OCI-LY1 (cell line): ENCODE data around the gene GP1BB.

Source experiments
- EZH2 ChIP-seq: fragments of 200-600 bp; sonication (generic), shearing (Covaris generic); IDR thresholded peaks from 2 replicates; pipeline ENCODE4 v1.8.0; 2017; ENCODE audit warnings: borderline replicate concordance, mixed run types, mild to moderate bottlenecking, antibody characterized with exemption, low read length, moderate library complexity, mixed read lengths
- TF ChIP-seq, protein P1 (sequence below): fragments of 200-600 bp; sonication (generic), shearing (Covaris generic); IDR thresholded peaks from 2 replicates; pipeline ENCODE4 v1.5.1; 2017; ENCODE audit warnings: mild to moderate bottlenecking, antibody characterized with exemption, low read length, moderate library complexity, mixed read lengths

DNA sequence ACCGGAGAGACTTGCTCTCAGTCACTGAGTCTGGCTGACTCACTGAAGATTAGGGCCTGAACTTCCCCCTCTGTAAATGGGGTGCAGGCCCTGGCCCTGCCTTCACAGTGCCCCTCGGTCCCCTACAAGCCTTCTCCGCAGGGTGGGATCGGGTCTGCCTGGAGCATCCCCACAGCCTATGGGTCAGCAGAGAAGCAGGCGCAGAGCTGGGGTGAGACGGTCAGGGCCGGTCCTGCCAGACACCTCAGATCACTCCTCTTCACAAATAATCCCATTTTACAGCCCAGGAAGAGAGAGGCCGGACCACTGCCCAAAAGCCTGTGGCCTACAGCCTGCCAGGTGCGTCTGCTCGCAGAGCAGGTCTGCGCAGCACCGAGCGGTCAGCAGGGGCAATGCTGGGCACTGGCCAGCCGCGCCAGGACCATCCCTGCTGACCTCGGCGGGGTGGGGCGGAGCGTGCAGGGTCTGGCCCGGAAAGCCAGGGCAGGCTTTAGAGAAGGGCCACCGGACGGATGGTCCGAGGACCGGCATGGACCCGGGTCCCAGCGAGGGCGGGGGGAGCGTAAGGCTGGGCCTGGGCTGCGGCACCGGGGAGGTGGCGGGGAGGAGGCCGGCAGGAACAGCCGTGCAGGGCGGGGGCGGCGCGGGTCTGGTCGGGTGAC lies 9.6 kb upstream of the GP1BB start:
- TF ChIP-seq, protein P1, sequence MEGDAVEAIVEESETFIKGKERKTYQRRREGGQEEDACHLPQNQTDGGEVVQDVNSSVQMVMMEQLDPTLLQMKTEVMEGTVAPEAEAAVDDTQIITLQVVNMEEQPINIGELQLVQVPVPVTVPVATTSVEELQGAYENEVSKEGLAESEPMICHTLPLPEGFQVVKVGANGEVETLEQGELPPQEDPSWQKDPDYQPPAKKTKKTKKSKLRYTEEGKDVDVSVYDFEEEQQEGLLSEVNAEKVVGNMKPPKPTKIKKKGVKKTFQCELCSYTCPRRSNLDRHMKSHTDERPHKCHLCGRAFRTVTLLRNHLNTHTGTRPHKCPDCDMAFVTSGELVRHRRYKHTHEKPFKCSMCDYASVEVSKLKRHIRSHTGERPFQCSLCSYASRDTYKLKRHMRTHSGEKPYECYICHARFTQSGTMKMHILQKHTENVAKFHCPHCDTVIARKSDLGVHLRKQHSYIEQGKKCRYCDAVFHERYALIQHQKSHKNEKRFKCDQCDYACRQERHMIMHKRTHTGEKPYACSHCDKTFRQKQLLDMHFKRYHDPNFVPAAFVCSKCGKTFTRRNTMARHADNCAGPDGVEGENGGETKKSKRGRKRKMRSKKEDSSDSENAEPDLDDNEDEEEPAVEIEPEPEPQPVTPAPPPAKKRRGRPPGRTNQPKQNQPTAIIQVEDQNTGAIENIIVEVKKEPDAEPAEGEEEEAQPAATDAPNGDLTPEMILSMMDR, result no peak
- TF ChIP-seq EZH2, result no peak
